OCI-LY3 (cell line): Measurements from ENCODE around the gene EHBP1.

Source experiments
- H2AFZ ChIP-seq: fragments of 200-600, 300-600 bp; shearing (Covaris generic); 2 replicates; pipeline ENCODE4 v1.6.0; 2014; ENCODE audit warnings: antibody characterized with exemption, low read depth, low read length
- H3K27ac ChIP-seq: fragments of 200-600, 300-600 bp; sonication (generic); 2 replicates; pipeline ENCODE4 v1.5.1; 2014; ENCODE audit warnings: mild to moderate bottlenecking, low read length, moderate library complexity, mixed read lengths
- H3K27me3 ChIP-seq: fragments of 200-600, 300-600 bp; sonication (generic); 2 replicates; pipeline ENCODE4 v1.6.1; 2014; ENCODE audit warnings: low read depth, low read length, mixed read lengths
- H3K36me3 ChIP-seq: fragments of 200-600, 300-600 bp; sonication (generic); replicated peaks from 2 replicates; pipeline ENCODE3; 2014; ENCODE audit warnings: low read depth, low read length, mixed read lengths
- H3K4me1 ChIP-seq: fragments of 300-600, 200-600 bp; sonication (generic); 2 replicates; pipeline ENCODE4 v1.6.1; 2014; ENCODE audit warnings: low read length, mixed read lengths
- H3K4me2 ChIP-seq: fragments of 200-600, 300-600 bp; sonication (generic); 2 replicates; pipeline ENCODE4 v1.6.1; 2014; ENCODE audit warnings: low read length, mixed read lengths
- H3K4me3 ChIP-seq: fragments of 300-600, 200-600 bp; sonication (generic); 2 replicates; pipeline ENCODE4 v1.5.1; 2014; ENCODE audit warnings: antibody characterized with exemption, mild to moderate bottlenecking, low read length, moderate library complexity
- H3K79me2 ChIP-seq: fragments of 300-600, 200-600 bp; shearing (Covaris generic); 2 replicates; pipeline ENCODE4 v1.6.1; 2014; ENCODE audit warnings: mild to moderate bottlenecking, low read length, mixed read lengths
- H3K9ac ChIP-seq: fragments of 300-600, 200-600 bp; shearing (Covaris generic); 2 replicates; pipeline ENCODE4 v1.6.0; 2014; ENCODE audit warnings: mild to moderate bottlenecking, low read length, moderate library complexity
- H3K9me3 ChIP-seq: fragments of 200-600, 300-600 bp; shearing (Covaris generic); 2 replicates; pipeline ENCODE4 v1.6.1; 2014; ENCODE audit warnings: low read length, mixed read lengths; ENCODE audit not compliant: insufficient read depth
- H4K20me1 ChIP-seq: fragments of 200-600, 300-600 bp; sonication (generic); 2 replicates; pipeline ENCODE4 v1.6.1; 2016; ENCODE audit warnings: low read length, mixed read lengths; ENCODE audit not compliant: insufficient read depth
- EZH2phosphoT487 ChIP-seq: fragments of 200-600 bp; shearing (Covaris generic); IDR thresholded peaks from 2 replicates; pipeline ENCODE4 v1.6.1; 2018; ENCODE audit warnings: antibody characterized with exemption, mixed run types, low read depth
- TF ChIP-seq, protein P1 (sequence below): fragments of 200-600, 300-600 bp; sonication (generic); IDR thresholded peaks from 2 replicates; pipeline ENCODE4 v1.5.1; 2014; ENCODE audit warnings: antibody characterized with exemption, low read length, low read depth

EHBP1 gene

GRCh38 chr2:62852254-62852653, 146.7 kb downstream of the EHBP1 start:
- Histone ChIP-seq H3K4me3 (no peak overlapping the region), H2AFZ (no peak overlapping the region), H3K9me3 (no peaks in the 10 kb centered on the region), H3K4me2 (no peak overlapping the region), H3K79me2 (no peaks in the 10 kb centered on the region), H3K27ac (no peak overlapping the region), H4K20me1 (no peaks in the 10 kb centered on the region), H3K4me1 (no peaks in the 10 kb centered on the region), H3K27me3 (no peaks in the 10 kb centered on the region), H3K9ac (no peak overlapping the region), H3K36me3 (peaks cover 3% of the 10 kb centered on the region)
- no peak for TF ChIP-seq EZH2phosphoT487
- TF ChIP-seq, protein P1, sequence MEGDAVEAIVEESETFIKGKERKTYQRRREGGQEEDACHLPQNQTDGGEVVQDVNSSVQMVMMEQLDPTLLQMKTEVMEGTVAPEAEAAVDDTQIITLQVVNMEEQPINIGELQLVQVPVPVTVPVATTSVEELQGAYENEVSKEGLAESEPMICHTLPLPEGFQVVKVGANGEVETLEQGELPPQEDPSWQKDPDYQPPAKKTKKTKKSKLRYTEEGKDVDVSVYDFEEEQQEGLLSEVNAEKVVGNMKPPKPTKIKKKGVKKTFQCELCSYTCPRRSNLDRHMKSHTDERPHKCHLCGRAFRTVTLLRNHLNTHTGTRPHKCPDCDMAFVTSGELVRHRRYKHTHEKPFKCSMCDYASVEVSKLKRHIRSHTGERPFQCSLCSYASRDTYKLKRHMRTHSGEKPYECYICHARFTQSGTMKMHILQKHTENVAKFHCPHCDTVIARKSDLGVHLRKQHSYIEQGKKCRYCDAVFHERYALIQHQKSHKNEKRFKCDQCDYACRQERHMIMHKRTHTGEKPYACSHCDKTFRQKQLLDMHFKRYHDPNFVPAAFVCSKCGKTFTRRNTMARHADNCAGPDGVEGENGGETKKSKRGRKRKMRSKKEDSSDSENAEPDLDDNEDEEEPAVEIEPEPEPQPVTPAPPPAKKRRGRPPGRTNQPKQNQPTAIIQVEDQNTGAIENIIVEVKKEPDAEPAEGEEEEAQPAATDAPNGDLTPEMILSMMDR: no peak

GRCh38 chr2:62854600-62855514, 149.3 kb downstream of the EHBP1 start:
- TF ChIP-seq, protein P1: no peak
- TF ChIP-seq EZH2phosphoT487: no peak
- H3K27ac ChIP-seq: no peak overlapping the region
- H3K4me2 ChIP-seq: no peak overlapping the region
- H3K9ac ChIP-seq: no peak overlapping the region
- no peaks in the 10 kb centered on the region for H3K79me2 ChIP-seq
- H3K27me3 ChIP-seq: no peaks in the 10 kb centered on the region
- H3K9me3 ChIP-seq: no peaks in the 10 kb centered on the region
- H3K4me1 ChIP-seq: no peaks in the 10 kb centered on the region
- no peaks in the 10 kb centered on the region for H4K20me1 ChIP-seq
- H2AFZ ChIP-seq: no peak overlapping the region
- no peak overlapping the region for H3K4me3 ChIP-seq
- peaks cover 3% of the 10 kb centered on the region for H3K36me3 ChIP-seq

- Histone ChIP-seq H3K27ac (no peak overlapping the region), H2AFZ (no peak overlapping the region), H3K9me3 (no peaks in the 10 kb centered on the region), H4K20me1 (no peaks in the 10 kb centered on the region), H3K4me3 (no peak overlapping the region), H3K36me3 (peaks cover 3% of the 10 kb centered on the region), H3K27me3 (no peaks in the 10 kb centered on the region), H3K4me1 (no peaks in the 10 kb centered on the region), H3K79me2 (no peaks in the 10 kb centered on the region), H3K4me2 (no peak overlapping the region), H3K9ac (no peak overlapping the region)
- TF ChIP-seq EZH2phosphoT487: no peak
- TF ChIP-seq, protein P1: no peak
Measured at GRCh38 chr2:62856228-62857040, 150.9 kb downstream of the EHBP1 start.
